Panc1 (cell line): ENCODE data around the gene MARCHF3.

Experiments used
- POLR2AphosphoS5 ChIP-seq: IDR thresholded peaks from 2 replicates; pipeline ENCODE4 v1.6.1; 2012; ENCODE audit warnings: mild to moderate bottlenecking, low read depth, low read length, moderate library complexity
- SIN3A ChIP-seq: IDR thresholded peaks from 2 replicates; pipeline ENCODE4 v1.6.1; 2012; ENCODE audit warnings: low read depth, mild to moderate bottlenecking, low read length, moderate library complexity, borderline replicate concordance; ENCODE audit not compliant: insufficient read depth
- TCF7L2 ChIP-seq: IDR thresholded peaks from 2 replicates; pipeline ENCODE4 v1.6.1; 2011; ENCODE audit warnings: mild to moderate bottlenecking, low read depth, low read length, inconsistent platforms
- TF ChIP-seq, protein P1 (sequence below): fragments of 450-650 bp; IDR thresholded peaks from 2 replicates; pipeline ENCODE4 v1.5.1; 2017; ENCODE audit warnings: mild to moderate bottlenecking
- TF ChIP-seq, protein P2 (sequence below), 2 experiments: IDR thresholded peaks; 2 replicates each; pipeline ENCODE4 v1.6.1; 2011 to 2012; ENCODE audit warnings: low read depth in 2 of 2, control low read depth in 1 of 2, low read length in 1 of 2, mild to moderate bottlenecking in 1 of 2, moderate library complexity in 1 of 2; ENCODE audit not compliant: insufficient read depth in 1 of 2

DNA sequence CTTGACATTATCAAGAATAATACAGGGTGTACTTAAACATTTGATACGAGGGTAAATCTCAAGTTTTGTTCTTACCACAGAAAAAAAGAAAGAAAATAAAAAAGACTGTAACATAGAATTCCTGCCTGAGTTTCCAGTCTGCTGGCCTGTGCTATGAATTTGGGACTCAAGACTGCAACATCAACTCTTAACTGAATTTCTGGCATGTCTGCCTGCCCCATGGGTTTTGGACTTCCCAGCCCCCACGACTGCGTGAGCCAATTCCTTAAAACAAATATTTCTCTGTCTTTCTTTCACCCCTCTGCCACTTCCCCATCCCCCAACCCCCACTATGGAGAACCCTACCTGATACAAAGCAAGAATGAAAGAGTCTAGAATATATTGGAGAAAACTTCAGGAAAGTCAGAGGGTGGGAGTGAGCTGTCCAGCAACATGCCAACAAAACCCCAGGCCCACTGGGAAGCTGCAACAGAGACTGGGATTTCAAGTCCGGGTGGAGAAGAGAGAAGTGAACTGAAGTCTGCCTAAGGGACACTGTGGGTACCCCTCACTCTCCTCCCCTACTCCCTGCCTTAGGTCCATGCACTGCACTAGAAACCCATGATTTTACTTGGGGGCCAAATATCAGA, 43.0 kb downstream of the MARCHF3 start:
- no peak for TF ChIP-seq SIN3A
- TF ChIP-seq POLR2AphosphoS5: no peak
- TF ChIP-seq, protein P1, sequence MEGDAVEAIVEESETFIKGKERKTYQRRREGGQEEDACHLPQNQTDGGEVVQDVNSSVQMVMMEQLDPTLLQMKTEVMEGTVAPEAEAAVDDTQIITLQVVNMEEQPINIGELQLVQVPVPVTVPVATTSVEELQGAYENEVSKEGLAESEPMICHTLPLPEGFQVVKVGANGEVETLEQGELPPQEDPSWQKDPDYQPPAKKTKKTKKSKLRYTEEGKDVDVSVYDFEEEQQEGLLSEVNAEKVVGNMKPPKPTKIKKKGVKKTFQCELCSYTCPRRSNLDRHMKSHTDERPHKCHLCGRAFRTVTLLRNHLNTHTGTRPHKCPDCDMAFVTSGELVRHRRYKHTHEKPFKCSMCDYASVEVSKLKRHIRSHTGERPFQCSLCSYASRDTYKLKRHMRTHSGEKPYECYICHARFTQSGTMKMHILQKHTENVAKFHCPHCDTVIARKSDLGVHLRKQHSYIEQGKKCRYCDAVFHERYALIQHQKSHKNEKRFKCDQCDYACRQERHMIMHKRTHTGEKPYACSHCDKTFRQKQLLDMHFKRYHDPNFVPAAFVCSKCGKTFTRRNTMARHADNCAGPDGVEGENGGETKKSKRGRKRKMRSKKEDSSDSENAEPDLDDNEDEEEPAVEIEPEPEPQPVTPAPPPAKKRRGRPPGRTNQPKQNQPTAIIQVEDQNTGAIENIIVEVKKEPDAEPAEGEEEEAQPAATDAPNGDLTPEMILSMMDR: no peak
- TF ChIP-seq, protein P2, sequence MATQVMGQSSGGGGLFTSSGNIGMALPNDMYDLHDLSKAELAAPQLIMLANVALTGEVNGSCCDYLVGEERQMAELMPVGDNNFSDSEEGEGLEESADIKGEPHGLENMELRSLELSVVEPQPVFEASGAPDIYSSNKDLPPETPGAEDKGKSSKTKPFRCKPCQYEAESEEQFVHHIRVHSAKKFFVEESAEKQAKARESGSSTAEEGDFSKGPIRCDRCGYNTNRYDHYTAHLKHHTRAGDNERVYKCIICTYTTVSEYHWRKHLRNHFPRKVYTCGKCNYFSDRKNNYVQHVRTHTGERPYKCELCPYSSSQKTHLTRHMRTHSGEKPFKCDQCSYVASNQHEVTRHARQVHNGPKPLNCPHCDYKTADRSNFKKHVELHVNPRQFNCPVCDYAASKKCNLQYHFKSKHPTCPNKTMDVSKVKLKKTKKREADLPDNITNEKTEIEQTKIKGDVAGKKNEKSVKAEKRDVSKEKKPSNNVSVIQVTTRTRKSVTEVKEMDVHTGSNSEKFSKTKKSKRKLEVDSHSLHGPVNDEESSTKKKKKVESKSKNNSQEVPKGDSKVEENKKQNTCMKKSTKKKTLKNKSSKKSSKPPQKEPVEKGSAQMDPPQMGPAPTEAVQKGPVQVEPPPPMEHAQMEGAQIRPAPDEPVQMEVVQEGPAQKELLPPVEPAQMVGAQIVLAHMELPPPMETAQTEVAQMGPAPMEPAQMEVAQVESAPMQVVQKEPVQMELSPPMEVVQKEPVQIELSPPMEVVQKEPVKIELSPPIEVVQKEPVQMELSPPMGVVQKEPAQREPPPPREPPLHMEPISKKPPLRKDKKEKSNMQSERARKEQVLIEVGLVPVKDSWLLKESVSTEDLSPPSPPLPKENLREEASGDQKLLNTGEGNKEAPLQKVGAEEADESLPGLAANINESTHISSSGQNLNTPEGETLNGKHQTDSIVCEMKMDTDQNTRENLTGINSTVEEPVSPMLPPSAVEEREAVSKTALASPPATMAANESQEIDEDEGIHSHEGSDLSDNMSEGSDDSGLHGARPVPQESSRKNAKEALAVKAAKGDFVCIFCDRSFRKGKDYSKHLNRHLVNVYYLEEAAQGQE (IDR thresholded peaks at IDR 0.05; ENCODE audit: insufficient read depth in 1 of 2, low read depth in 2 of 2, low read length in 1 of 2): no peak
- no peak for TF ChIP-seq TCF7L2
